A673 (cell line): Measurements from ENCODE around the gene TSPAN7. TPM values are rescaled to one million over a fixed set of nuclear protein-coding genes. Genes with fewer than 3 reads are reported as not detected.

Experiments used
- BruUV-seq: library from RNA; stranded (reverse); fragments of 400-500 nt; replicated peaks from 2 replicates; lab custom pipeline; 2021; lab: Mats Ljungman, UMichigan
- CTCF ChIA-PET: fragments of 300-600 bp; sonication (Branson Sonifier 250); formaldehyde crosslinking; loops from one replicate; lab custom pipeline; 2022; ENCODE audit warnings: antibody characterized with exemption; lab: Charles Lee
- POLR2A ChIA-PET: fragments of 300-600 bp; sonication (Branson Sonifier 250); formaldehyde crosslinking; loops from one replicate; lab custom pipeline; 2022; ENCODE audit warnings: antibody characterized with exemption; ENCODE audit not compliant: low non-redundant PET; lab: Charles Lee
- DNase-seq: peaks from one replicate; pipeline ENCODE4 v3.0.0-alpha.2; 2015; ENCODE audit warnings: low spot score
- H3K27ac ChIP-seq: fragments of 200-600 bp; sonication (generic); 2 replicates; pipeline ENCODE4 v1.5.1; 2016; ENCODE audit warnings: mixed run types, low read depth, mild to moderate bottlenecking, mixed read lengths, antibody characterized with exemption, low read length; ENCODE audit not compliant: poor library complexity, severe bottlenecking
- H3K27me3 ChIP-seq: fragments of 200-600 bp; sonication (generic); replicated peaks from 2 replicates; pipeline ENCODE4 v1.6.1; 2017; ENCODE audit warnings: mixed run types, low read depth, mild to moderate bottlenecking, mixed read lengths, antibody characterized with exemption, low read length; ENCODE audit not compliant: insufficient read depth, poor library complexity
- H3K36me3 ChIP-seq: fragments of 200-600 bp; sonication (generic); 2 replicates; pipeline ENCODE4 v1.6.1; 2016; ENCODE audit warnings: mixed run types, mild to moderate bottlenecking, mixed read lengths, antibody characterized with exemption, low read length; ENCODE audit not compliant: insufficient read depth, poor library complexity, severe bottlenecking
- H3K4me1 ChIP-seq: fragments of 200-600 bp; sonication (generic); 2 replicates; pipeline ENCODE4 v1.6.1; 2017; ENCODE audit warnings: mixed run types, mild to moderate bottlenecking, mixed read lengths, antibody characterized with exemption, low read length; ENCODE audit not compliant: insufficient read depth, poor library complexity, severe bottlenecking
- H3K4me3 ChIP-seq: fragments of 200-600 bp; sonication (generic); 2 replicates; pipeline ENCODE4 v1.5.1; 2016; ENCODE audit warnings: low read depth, mixed run types, mild to moderate bottlenecking, mixed read lengths, low read length; ENCODE audit not compliant: poor library complexity, severe bottlenecking
- H3K9me3 ChIP-seq: fragments of 200-600 bp; sonication (generic); 2 replicates; pipeline ENCODE4 v1.6.1; 2016; ENCODE audit warnings: mixed run types, low read depth, mild to moderate bottlenecking, mixed read lengths, antibody characterized with exemption, low read length; ENCODE audit not compliant: poor library complexity, severe bottlenecking
- EZH2 ChIP-seq: fragments of 200-600 bp; sonication (generic); IDR thresholded peaks from 2 replicates; pipeline ENCODE4 v1.6.1; 2017; ENCODE audit warnings: borderline replicate concordance, low read depth, mild to moderate bottlenecking, mixed read lengths, antibody characterized with exemption, low read length; ENCODE audit not compliant: poor library complexity, severe bottlenecking
- intact Hi-C: fragments of 100-400 bp; cut with micrococcal nuclease; formaldehyde crosslinking; loops from one replicate; pipeline ENCODE4 v1.10.0; 2022; ENCODE audit not compliant: unreplicated experiment
- total RNA-seq: library from RNA; stranded (reverse); gene quantifications from 2 replicates; pipeline ENCODE4 v1.2.3, GENCODE V29; 2021
- TF ChIP-seq, protein P1 (sequence below): fragments of 300-800, 200-600 bp; sonication (generic); conservative IDR thresholded peaks from 2 replicates; pipeline ENCODE4 v1.5.1; 2017; ENCODE audit warnings: low read depth, mild to moderate bottlenecking, antibody characterized with exemption, low read length, moderate library complexity, mixed read lengths

The TSPAN7 gene
- total RNA-seq, 1 experiment from 2014 or later: 0.26 TPM

DNA sequence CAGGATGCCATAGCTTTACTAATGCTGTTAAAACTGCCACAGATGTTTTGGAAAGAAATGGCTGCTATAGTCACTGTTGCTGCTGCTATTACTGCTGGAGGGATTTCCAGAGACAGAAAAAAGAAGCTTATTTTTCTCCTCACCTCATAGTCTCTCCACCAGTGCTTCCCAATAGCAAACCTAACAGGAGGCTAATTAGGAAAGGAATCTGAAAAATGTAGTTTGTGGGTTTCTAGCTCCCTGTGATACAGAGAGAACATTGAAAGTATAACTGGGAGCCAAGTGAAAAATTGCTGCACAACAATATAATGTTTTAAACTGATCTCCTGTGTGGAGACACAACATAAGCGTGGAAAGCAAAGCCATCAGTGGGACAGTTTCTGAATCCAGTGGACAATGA lies 8.6 kb upstream of the TSPAN7 start:
- Histone ChIP-seq H3K4me1 (no peaks in the 10 kb centered on the region), H3K27me3 (no peaks in the 10 kb centered on the region), H3K36me3 (no peaks in the 10 kb centered on the region), H3K9me3 (no peaks in the 10 kb centered on the region), H3K27ac (no peak overlapping the region), H3K4me3 (no peak overlapping the region)
- intact Hi-C loops: no loop called here
- CTCF ChIA-PET: no interaction called here
- no peak for TF ChIP-seq EZH2
- TF ChIP-seq, protein P1, sequence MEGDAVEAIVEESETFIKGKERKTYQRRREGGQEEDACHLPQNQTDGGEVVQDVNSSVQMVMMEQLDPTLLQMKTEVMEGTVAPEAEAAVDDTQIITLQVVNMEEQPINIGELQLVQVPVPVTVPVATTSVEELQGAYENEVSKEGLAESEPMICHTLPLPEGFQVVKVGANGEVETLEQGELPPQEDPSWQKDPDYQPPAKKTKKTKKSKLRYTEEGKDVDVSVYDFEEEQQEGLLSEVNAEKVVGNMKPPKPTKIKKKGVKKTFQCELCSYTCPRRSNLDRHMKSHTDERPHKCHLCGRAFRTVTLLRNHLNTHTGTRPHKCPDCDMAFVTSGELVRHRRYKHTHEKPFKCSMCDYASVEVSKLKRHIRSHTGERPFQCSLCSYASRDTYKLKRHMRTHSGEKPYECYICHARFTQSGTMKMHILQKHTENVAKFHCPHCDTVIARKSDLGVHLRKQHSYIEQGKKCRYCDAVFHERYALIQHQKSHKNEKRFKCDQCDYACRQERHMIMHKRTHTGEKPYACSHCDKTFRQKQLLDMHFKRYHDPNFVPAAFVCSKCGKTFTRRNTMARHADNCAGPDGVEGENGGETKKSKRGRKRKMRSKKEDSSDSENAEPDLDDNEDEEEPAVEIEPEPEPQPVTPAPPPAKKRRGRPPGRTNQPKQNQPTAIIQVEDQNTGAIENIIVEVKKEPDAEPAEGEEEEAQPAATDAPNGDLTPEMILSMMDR: no peak
- POLR2A ChIA-PET: no interaction called here
- no TSS peak for BruUV-seq
- DNase-seq: no peak

DNA sequence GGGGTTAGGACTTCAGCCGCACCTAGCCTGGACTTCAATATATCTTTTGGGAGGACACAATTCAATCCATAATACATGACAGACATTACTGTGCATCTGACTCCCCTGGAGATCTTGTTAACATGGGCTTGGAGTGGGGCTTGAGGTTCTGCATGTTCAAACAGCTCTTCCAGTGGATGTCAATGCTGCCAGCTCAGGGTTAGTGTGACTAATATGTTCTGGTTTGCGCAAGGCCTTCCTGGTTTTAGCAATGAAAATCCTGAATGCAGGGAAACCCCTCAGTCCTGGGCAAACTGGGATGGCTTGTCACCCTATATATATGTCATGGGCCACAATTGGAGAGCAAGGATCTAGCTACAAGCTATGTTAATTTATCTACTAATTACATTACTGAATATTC lies 2.7 kb upstream of the TSPAN7 start:
- POLR2A ChIA-PET: no interaction called here
- Histone ChIP-seq H3K4me1 (no peaks in the 10 kb centered on the region), H3K4me3 (no peak overlapping the region), H3K9me3 (no peaks in the 10 kb centered on the region), H3K27me3 (no peaks in the 10 kb centered on the region), H3K36me3 (no peaks in the 10 kb centered on the region), H3K27ac (no peak overlapping the region)
- CTCF ChIA-PET: no interaction called here
- no peak for DNase-seq
- BruUV-seq: no TSS peak
- intact Hi-C loops: no loop called here
- TF ChIP-seq, protein P1: no peak
- no peak for TF ChIP-seq EZH2

DNA sequence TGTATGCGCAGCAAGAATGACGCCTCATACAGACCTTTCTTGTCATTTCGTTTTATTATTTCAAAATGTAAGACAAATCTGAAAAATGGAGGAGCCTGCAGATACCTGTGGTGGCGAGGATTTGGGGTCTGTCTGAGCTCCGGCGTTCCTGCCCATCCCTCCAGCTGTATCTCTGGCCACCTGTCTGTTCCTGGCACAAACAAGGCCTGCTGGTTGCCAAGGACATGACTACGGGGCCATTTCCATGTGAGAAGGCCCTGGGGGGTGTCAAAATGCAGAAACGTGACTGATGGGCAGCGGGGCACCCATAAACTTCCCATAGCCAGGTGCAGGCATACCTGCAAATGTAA lies 591 bp upstream of the TSPAN7 start:
- BruUV-seq: no TSS peak
- CTCF ChIA-PET: no interaction called here
- intact Hi-C loops: loop anchor here (10.0 kb wide), 1 partner anchor 466 kb away; no protein-coding TSS in a partner anchor

More for the DNA sequence above, 591 bp upstream of the TSPAN7 start:
- Histone ChIP-seq H3K27ac (no peak overlapping the region), H3K27me3 (no peaks in the 10 kb centered on the region), H3K36me3 (no peaks in the 10 kb centered on the region), H3K4me3 (peak overlapping the region; percentile 36), H3K9me3 (no peaks in the 10 kb centered on the region), H3K4me1 (no peaks in the 10 kb centered on the region)
- DNase-seq: no peak
- POLR2A ChIA-PET: interaction anchor here (0.6 kb wide), 1 partner anchor 303 kb away, joined by 3 read pairs; no protein-coding TSS in a partner anchor
- no peak for TF ChIP-seq EZH2
- TF ChIP-seq, protein P1: no peak
